GM12878 (cell line): ENCODE results near the gene RMI2. TPM values are rescaled to one million over a fixed set of nuclear protein-coding genes. Genes with fewer than 3 reads are reported as not detected.
A peak's percentile ranks its signal among the peaks of the same experiment; 100 is the strongest.

Experiments used
- ATAC-seq: fragments of 200-7000 bp; cut with Tn5 transposase; 3 replicates; pipeline ENCODE4 v1.9.1; 2020; ENCODE audit warnings: mild to moderate bottlenecking, moderate library complexity
- BruUV-seq: library from RNA; stranded (reverse); fragments of 400-500 nt; replicated peaks from 2 replicates; lab custom pipeline; 2021; lab: Mats Ljungman, UMichigan
- CTCF ChIA-PET: fragments of 300-600 bp; sonication (Branson Sonifier 250); formaldehyde crosslinking; extraction: SDS; loops from one replicate; lab custom pipeline; 2021; ENCODE audit warnings: inconsistent platforms; lab: Yijun Ruan, JAX
- POLR2A ChIA-PET: fragments of 350-600 bp; formaldehyde crosslinking; extraction: SDS; loops from one replicate; lab custom pipeline; 2021; ENCODE audit warnings: inconsistent platforms; lab: Charles Lee
- RAD21 ChIA-PET: fragments of 300-600 bp; sonication (Branson Sonifier 250); formaldehyde crosslinking; loops from one replicate; lab custom pipeline; 2023; ENCODE audit warnings: antibody characterized with exemption; ENCODE audit not compliant: unreplicated experiment; lab: Charles Lee
- SMC1A ChIA-PET: fragments of 300-600 bp; sonication (Branson Sonifier 250); formaldehyde crosslinking; loops from one replicate; lab custom pipeline; 2023; ENCODE audit not compliant: unreplicated experiment, uncharacterized antibody; lab: Charles Lee
- DNase-seq: peaks from one replicate; pipeline ENCODE4 v3.0.0-alpha.2; 2011; ENCODE audit warnings: low read depth, low spot score
- FAIRE-seq: peaks from 3 replicates; lab custom pipeline; 2011; peaks lifted over from hg19 to GRCh38; lab: Jason Lieb, UNC
- H2AFZ ChIP-seq: 2 replicates; pipeline ENCODE4 v1.6.0; 2011; ENCODE audit warnings: low read depth, low read length, control low read depth; ENCODE audit not compliant: control insufficient read depth
- H3K27ac ChIP-seq: 2 replicates; pipeline ENCODE4 v1.5.1; 2011; ENCODE audit warnings: control low read depth; ENCODE audit not compliant: control insufficient read depth, insufficient read depth
- H3K27me3 ChIP-seq, 2 experiments: replicated peaks in 1 of 2; 2 replicates each; pipeline versions ENCODE4 v1.6.0 to v1.6.1; 2011; ENCODE audit warnings: low read length in 1 of 2; ENCODE audit not compliant: control insufficient read depth in 2 of 2, insufficient read depth in 2 of 2
- H3K36me3 ChIP-seq, 2 experiments: 2 replicates each; pipeline ENCODE4 v1.5.1; 2011; ENCODE audit warnings: low read length in 1 of 2; ENCODE audit not compliant: control insufficient read depth in 2 of 2, insufficient read depth in 2 of 2
- H3K4me1 ChIP-seq: 2 replicates; pipeline ENCODE4 v1.6.1; 2011; ENCODE audit warnings: mild to moderate bottlenecking, low read length, moderate library complexity, mixed read lengths; ENCODE audit not compliant: control insufficient read depth, insufficient read depth
- H3K4me2 ChIP-seq: 2 replicates; pipeline ENCODE4 v1.6.0; 2011; ENCODE audit warnings: control low read depth; ENCODE audit not compliant: control insufficient read depth, insufficient read depth
- H3K4me3 ChIP-seq: fragments of 200-600 bp; sonication (generic); 2 replicates; pipeline ENCODE4 v1.5.1; 2016
- H3K79me2 ChIP-seq: 2 replicates; pipeline ENCODE4 v1.6.0; 2011; ENCODE audit warnings: low read length; ENCODE audit not compliant: control insufficient read depth, insufficient read depth
- H3K9ac ChIP-seq: 2 replicates; pipeline ENCODE4 v1.8.0; 2011; ENCODE audit warnings: low read length, control low read depth, mixed read lengths; ENCODE audit not compliant: control insufficient read depth, insufficient read depth
- H3K9me3 ChIP-seq: replicated peaks from 3 replicates; pipeline ENCODE4 v1.5.1; 2011; ENCODE audit warnings: mild to moderate bottlenecking, low read length; ENCODE audit not compliant: control insufficient read depth, insufficient read depth
- H4K20me1 ChIP-seq: 2 replicates; pipeline ENCODE4 v1.6.0; 2011; ENCODE audit not compliant: control insufficient read depth, insufficient read depth
- BRCA1 ChIP-seq: IDR thresholded peaks from 2 replicates; pipeline ENCODE4 v1.6.1; 2011; ENCODE audit warnings: low read depth, low read length, improper control_type of control experiment
- CREB1 ChIP-seq: IDR thresholded peaks from 2 replicates; pipeline ENCODE4 v1.6.1; 2012; ENCODE audit warnings: low read depth, mild to moderate bottlenecking, inconsistent platforms
- MTA3 ChIP-seq: IDR thresholded peaks from 2 replicates; pipeline ENCODE4 v1.6.1; 2012; ENCODE audit warnings: low read length, inconsistent platforms, borderline replicate concordance
- NR2C2 ChIP-seq: IDR thresholded peaks from 2 replicates; pipeline ENCODE4 v1.6.1; 2011; ENCODE audit warnings: borderline replicate concordance, low read depth; ENCODE audit not compliant: control insufficient read depth, insufficient read length
- WGBS: methylation state at CpG from one replicate; pipeline ENCODE4 v1.1.6; 2016; ENCODE audit warnings: low lambda C conversion rate; ENCODE audit not compliant: insufficient replicate concordance, insufficient coverage; ENCODE audit errors: missing lambda C conversion rate; 5-methylcytosine and 5-hydroxymethylcytosine counted together
- in situ Hi-C: fragments of 300-500 bp; cut with MboI; formaldehyde crosslinking; loops from 9 replicates; pipeline ENCODE4 v1.14.3; 2018; ENCODE audit warnings: mixed read lengths
- intact Hi-C: fragments of 100-400 bp; cut with micrococcal nuclease; formaldehyde crosslinking; loops from one replicate; pipeline ENCODE4 v1.14.2; 2022; ENCODE audit not compliant: unreplicated experiment
- polyA plus RNA-seq, 11 experiments: library from polyadenylated mRNA; depleted of rRNA in 4 of 11; unstranded in 6 of 11; stranded (reverse) in 5 of 11; fragments of >200 nt; fragmentation: Nextera tagmentation in 4 of 11; fragmentation: Illumina TruSeq in 1 of 11; extraction: Ambion mirVana in 4 of 11; extraction: Trizol in 1 of 11; gene quantifications; 1 replicate in 1 of 11; 2 replicates in 10 of 11; pipeline versions ENCODE4 v1.2.1 to v1.2.3, GENCODE V29; 2011 to 2016; ENCODE audit warnings: inconsistent platforms in 2 of 11, missing spikeins in 2 of 11, low read depth in 1 of 11
- total RNA-seq, 4 experiments: library from RNA; depleted of rRNA in 3 of 4; stranded (reverse); fragments of >200 nt in 3 of 4; fragmentation: Illumina TruSeq in 1 of 4; extraction: Trizol in 1 of 4; gene quantifications; 2 replicates each; pipeline versions ENCODE4 v1.2.1 to v1.2.3, GENCODE V29; 2013 to 2021

Gene RMI2
- total and polyA plus RNA-seq, 10 of the 15 experiments (the other 5 are each of a cell fraction or from before 2014, with no cell fraction given) = 9.6 to 68.8 (median 32.1) TPM

GRCh38 chr16:11297492-11298142, 47.6 kb upstream of the RMI2 start (continued):
- TF ChIP-seq CREB1 (no peak; the same call in 1 of the 2 replicates), MTA3 (peak; percentile 25; the same call in 1 of the 2 replicates), NR2C2 (no peak)

- no peaks in the 10 kb centered on the region for H3K27me3 ChIP-seq
- H3K79me2 ChIP-seq = no peaks in the 10 kb centered on the region; the same call in 1 of the 2 replicates
- in situ Hi-C loops (no loop called here), intact Hi-C loops (loop anchor here (2.0 to 5.0 kb wide), 3 partner anchors 96 to 334 kb away; no protein-coding TSS in a partner anchor)
- H3K9me3 ChIP-seq = no peaks in the 10 kb centered on the region
- no peak overlapping the region for H2AFZ ChIP-seq
- peaks cover 62% of the 10 kb centered on the region for H3K4me1 ChIP-seq
- peak overlapping the region; percentile 91 for H3K27ac ChIP-seq
- H3K4me3 ChIP-seq = peak overlapping the region; percentile 35
- peak overlapping the region; percentile 69 for H3K9ac ChIP-seq
- no peaks in the 10 kb centered on the region for H3K36me3 ChIP-seq
- FAIRE-seq = peak; percentile 38
- ChIA-PET CTCF (interaction anchor here (0.8 to 7.4 kb wide), 19 partner anchors 12 to 344 kb away, joined by 3 to 104 read pairs (median 5); partner anchors contain the start of gene SOCS1), POLR2A (interaction anchor here (0.6 to 6.0 kb wide), 17 partner anchors 10 to 349 kb away, joined by 3 to 85 read pairs (median 5); partner anchors contain the start of gene SOCS1), RAD21 (interaction anchor here (0.7 to 6.8 kb wide), 31 partner anchors 12 to 350 kb away, joined by 3 to 206 read pairs (median 7); partner anchors contain the start of genes PRM2 and SOCS1), SMC1A (interaction anchor here (0.6 to 8.4 kb wide), 34 partner anchors 10 to 348 kb away, joined by 3 to 194 read pairs (median 4); partner anchors contain the start of genes PRM2, SOCS1 and TNP2)
- peak overlapping the region; percentile 89 for H3K4me2 ChIP-seq
- TF ChIP-seq BRCA1 = no peak
- TSS peak; percentile 96 for BruUV-seq
- ATAC-seq = peak; percentile 25
- no peak for DNase-seq
- WGBS = 63% methylated on average over 5 of the region's 5 CpGs
- no peaks in the 10 kb centered on the region for H4K20me1 ChIP-seq
Measured at GRCh38 chr16:11298143-11298900, 46.9 kb upstream of the RMI2 start.
